NOMO-1 treated with dmso at 0.1 percent for 144 hours (cell line): ENCODE measurements around the gene REL.
"Not testable (repeated sequence)": the region's sequence is repeated elsewhere in the genome, so short reads cannot be mapped to it uniquely, and the experiment has no call there.

ENCODE experiments used
- DNase-seq: peaks from one replicate; lab custom pipeline; 2025; ENCODE audit not compliant: unreplicated experiment; lab: John Stamatoyannopoulos, UW

REL gene

DNA sequence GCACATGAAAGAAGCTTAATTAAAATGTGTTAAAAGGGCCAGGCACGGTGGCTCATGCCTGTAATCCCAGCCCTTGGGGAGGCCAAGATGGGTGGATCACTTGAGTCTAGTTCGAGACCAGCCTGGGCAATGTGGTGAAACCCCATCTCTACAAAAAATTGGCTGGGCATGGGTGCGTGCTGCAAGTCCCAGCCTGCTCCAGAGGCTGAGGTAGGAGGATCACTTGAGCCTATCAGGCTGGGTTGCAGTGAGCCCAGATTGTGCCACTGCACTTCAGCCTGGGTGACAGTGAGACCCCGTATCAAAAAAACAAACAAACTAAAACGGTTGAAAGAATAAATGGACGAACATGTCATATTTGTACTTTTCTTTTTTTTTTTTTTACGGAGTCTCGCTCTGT is 26.0 kb downstream of the REL start:
- no peak for DNase-seq

GRCh38 chr2:60925994-60926740 is 44.8 kb downstream of the REL start:
- no peak for DNase-seq

DNA sequence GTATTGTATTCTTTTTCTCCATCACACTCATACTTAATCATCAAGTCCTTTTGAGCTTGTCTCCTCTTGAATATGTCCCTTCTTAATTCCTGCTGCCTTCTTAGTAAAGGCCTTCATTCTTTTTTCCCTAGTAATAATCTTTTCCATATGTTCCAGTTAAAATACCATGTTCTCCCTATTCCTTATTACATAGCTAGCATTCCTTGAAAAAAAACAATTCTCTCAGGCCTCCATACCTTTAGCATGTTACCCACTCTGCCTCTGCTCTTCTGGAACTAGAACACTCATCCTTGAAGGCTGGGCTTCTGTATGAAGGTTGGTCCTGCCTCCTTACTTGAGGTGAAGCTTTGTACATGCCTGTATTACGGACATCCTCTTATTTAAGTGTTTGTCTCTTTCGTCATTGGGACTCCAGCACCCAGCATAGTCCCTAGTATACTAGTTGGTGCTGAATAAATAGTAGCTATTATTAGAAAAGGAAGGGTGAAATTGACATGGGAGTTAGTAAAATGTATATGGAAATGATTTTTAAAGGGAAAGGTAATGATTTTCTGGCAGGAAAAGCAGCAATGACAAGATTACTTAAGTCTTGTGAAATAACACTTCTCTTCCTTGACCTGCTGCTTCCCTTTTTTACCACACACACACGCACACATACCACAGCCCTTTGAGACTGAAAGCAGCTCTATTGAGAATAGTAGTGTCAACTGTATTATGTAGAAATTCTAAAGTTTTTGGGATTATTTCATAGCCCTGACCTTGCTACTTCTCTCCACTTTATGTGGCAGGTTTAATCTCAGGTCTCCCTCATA is 45.6 kb downstream of the REL start:
- peak; percentile 91 for DNase-seq

DNA sequence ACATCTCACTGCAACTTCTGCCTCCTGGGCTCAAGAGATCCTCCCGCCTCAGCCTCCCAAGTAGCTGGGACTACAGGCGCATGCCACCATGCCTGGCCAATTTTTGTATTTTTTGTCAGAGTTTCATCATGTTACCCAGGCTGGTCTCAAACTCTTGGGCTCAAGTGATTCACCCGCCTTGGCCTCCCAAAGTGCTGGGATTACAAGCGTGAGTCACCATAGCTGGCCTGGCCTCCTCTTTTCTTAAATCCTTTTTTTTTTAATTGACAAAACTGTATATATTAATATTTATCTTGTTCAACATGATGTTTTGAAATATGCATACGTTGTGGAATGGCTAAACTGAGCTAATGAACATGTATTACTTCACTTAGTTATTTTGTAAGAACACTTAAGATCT is 50.7 kb downstream of the REL start:
- DNase-seq: not testable (repeated sequence)

GRCh38 chr2:60932954-60933353 is 51.6 kb downstream of the REL start:
- DNase-seq: no peak

DNA sequence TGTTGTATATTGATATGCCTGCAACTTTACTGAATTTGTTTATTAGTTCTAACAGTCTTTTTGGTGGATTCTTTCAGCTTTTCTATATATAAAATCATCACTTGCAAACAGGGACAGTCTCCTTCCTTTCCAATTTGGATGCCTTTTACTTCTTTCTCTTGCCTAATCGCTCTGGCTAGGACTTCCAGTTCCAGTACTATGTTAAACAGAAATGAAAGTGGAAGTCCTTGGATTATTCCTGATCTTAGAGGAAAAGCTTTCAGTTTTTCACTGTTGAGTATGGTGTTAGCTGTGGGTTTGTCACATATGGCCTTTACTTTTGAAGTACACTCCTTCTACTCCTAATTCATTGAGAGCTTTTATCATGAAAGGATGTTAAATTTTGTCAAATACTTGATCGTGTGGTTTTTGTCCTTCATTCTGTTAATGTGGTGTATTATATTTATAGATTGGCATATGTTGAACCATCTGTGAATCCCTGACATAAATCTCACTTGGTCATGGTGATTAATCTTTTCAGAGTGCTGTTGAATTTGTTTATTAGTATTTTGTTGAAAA is 52.9 kb downstream of the REL start:
- DNase-seq: no peak

GRCh38 chr2:60936757-60937156 is 55.4 kb downstream of the REL start:
- DNase-seq: no peak

DNA sequence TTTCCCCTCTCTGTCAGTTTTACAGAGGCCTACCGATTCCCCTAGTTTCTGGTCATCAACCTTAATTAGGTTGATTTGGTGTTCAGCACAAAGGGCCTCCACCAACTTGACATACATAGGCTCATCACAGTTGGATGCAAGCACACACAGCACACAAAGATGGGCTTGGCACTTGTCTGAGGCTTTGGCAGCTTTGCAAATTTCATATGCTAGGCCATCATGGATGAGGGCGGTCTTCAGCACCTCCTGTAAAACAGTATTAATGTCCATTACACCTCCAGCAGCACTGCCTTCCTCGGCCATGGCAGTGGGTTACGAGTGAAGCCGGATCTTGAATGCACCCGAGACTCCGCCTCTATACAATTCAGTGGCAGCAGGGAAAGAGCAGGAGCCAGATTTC is 56.9 kb downstream of the REL start:
- no peak for DNase-seq

DNA sequence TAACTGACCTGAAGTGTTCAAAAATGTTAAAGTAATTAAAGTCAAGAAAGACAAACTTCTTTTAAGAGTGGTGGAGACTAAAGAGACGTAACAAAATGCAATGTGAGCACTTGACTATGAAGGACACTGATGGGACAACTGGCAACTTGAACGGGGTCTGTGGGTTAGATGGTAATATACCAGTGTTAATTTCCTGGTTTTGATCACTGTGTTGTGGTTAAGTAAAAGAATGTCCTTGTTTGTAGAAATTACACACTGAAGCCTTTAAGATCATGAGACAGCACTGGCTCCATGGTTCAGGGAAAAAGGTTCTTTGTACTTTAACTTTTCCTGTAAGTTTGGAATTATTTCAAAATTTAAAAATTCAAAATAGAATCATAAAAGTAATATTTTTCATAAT is 58.2 kb downstream of the REL start:
- DNase-seq: no peak

GRCh38 chr2:60945341-60945740 is 64.0 kb downstream of the REL start:
- no peak for DNase-seq

DNA sequence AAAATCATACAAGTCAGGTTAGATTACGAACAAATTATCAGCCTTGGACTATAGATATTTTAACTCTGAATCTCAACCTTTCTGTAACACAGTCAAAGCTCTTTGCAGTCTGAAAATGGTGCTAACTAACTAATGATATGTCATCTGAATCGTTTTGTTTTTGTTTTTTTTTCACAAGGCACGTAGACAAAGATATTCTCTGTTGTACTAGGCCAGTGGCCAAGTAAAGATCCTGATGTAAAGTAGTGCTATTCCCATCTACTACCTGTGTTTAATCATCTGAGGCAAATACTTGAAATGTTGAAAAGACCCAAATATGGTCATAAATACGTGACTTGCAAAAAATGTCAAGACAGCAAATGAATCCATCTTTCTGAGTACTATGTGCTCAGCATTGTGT is 65.7 kb downstream of the REL start:
- DNase-seq: no peak

DNA sequence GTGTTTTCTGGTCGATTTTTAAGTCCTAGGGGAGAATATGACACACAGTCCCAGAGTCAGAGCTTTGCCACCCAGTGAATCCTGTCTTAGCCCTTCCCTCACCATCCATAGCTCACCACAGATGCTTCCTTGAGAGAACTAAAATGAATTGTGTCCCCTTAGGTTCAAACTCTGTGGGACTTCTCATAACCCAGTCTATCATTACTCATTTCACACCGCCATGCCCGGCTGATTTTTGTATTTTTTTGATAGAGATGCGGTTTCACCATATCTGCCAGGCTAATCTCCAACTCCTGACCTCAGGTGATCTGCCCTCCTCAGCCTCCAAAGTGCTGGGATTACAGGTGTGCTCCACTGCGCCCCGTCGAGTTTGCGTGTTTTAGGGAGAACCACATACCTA is 66.8 kb downstream of the REL start:
- DNase-seq: no peak

DNA sequence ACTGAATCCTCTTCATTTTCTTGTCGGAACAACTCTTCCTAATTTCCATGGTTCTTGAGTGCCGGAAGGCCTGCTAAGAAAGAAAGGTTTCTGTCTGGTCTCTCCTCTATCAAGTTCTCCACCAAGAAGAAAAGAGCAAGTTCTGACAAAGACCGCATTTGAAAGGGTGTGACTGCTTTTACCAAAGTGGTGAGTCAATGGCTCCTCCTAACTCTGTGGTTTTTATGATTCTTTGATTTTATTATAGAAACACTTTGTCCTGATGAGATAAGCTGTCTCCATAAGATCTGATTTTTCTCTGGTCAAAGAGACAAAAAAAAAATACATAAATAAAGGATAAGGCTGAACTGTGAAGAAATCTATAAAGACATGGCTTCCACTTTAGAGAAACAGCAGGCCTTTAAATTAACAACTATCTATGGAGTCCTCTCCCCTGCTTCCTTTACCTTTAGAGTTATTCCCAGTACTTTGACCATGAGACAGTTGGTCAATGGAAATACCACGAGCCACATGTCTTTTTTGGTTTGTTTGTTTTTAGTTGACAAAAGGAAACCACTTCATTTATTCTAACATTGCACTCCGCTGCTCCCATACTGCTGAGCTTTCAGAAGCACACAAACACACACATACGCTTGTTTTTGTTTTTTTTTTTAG is 67.7 kb downstream of the REL start:
- DNase-seq: no peak

- DNase-seq: no peak
Observed at GRCh38 chr2:60954139-60954538, 72.8 kb downstream of the REL start.

GRCh38 chr2:60957224-60957623 is 75.8 kb downstream of the REL start:
- DNase-seq: no peak

DNA sequence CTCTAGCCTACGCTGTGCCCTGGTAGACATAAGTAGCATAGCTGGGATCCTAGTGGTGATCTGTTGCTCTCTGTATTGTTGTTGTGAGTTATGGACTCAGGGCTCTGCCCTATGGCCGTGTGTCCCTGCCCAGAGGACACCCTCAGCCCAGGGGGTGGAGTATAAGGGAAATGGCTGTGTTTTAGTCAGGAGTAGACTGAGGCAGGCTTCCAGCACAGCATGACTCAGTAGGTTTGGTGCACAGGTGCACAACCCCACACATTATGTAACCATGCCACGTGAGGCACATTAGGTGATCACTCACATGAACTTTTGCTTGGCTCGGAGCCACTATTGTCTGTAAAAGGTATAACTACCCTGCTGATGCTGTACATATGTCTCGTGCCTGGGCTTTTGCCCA is 76.3 kb downstream of the REL start:
- DNase-seq: no peak

- no peak for DNase-seq
Observed at GRCh38 chr2:60958361-60958760, 77.0 kb downstream of the REL start.

- no peak for DNase-seq
Observed at GRCh38 chr2:60958800-60959199, 77.4 kb downstream of the REL start.

- DNase-seq: no peak
Observed at GRCh38 chr2:60959501-60959900, 78.1 kb downstream of the REL start.

DNA sequence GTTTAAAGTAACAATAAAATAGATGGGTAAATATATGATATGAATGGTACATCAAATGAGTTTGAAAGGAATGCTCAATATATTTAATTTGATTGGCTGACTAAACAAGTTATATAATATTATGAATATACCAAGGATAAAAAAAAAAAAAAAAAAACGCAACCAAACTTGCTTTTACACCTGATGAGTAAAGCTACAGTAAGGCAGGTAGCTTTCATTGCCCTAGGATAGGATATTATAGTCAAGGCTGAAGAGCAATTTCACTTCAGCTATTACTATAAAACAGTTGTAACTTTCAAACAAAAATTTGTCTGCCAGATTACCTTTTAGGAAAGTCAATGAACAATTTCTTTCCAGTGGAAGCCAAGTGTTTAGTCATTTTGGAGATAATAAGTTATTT is 79.3 kb downstream of the REL start:
- DNase-seq: no peak

DNA sequence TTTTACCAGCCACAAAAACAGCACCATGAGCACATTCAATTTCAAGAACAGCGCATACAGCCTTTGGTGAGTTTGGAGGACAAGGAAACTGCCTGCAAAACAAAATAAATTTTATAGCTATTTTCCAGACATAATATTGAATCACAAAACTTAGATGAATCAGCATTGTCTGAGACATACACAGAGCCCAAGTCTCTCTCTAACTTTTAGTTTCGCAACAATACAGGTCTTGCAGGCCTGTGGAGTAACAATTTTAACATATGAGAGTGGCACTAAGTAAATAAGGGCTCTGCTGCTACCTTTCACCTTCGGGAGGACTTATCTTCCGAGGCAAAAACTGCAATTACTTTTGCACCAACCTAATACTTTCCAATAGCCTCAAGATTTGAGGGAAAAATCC is 80.1 kb downstream of the REL start:
- no peak for DNase-seq

GRCh38 chr2:60962528-60962927 is 81.2 kb downstream of the REL start:
- no peak for DNase-seq
